Left lobe of liver (tissue), 2 donors: Measurements from ENCODE around the gene MBNL1. TPM values are rescaled to one million over a fixed set of nuclear protein-coding genes. Genes with fewer than 3 reads are reported as not detected.

Experiments
- ATAC-seq: fragments of 200-7000 bp; cut with Tn5 transposase; one replicate; pipeline ENCODE4 v1.9.1; 2020; ENCODE audit warnings: mild to moderate bottlenecking, moderate library complexity
- DNase-seq: peaks from one replicate; pipeline ENCODE4 v3.0.0-alpha.2; 2020; ENCODE audit warnings: low spot score
- total RNA-seq: library from RNA; stranded (reverse); gene quantifications from one replicate; pipeline ENCODE4 v1.2.1, GENCODE V29; 2021
- donor health status: DM: no; HTN: no; CAD: no; lungs with moderate emphysema.
- donor health status: DM: no; HTN: yes; CAD: no.

The MBNL1 gene
- total RNA-seq, 1 donor from 2014 or later, result 48.4 TPM

DNA sequence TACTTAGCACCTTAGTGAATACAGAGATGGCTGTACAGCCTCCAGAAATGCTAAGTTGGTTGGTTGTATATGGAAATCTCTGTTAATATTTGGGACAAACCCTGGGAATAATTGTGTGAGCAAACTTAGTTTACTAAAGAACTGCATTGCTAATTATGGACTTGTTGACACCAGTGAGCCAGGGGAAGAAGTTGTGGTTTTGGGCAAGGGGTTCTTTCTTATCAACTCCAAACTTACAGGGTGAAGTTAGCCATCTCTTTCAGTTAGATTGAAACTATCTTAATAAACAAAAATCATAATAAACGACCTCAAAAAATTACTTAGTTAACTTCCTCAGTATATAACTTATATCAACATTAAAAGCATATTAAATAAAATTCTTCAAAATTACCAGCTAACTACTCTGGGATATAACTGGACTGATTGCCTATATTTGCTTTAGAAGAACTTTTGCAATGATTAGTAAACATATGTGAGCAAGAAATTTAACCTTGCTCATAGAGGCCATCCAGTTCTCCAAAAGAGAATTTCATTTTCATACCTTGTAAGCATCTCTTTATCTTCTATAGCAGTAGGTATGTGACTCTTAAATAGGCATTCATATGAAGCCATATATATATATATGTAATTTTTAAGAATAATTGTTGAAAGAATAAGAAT, 24.7 kb downstream of the MBNL1 start:
- DNase-seq (no peak), ATAC-seq (peak; percentile 61)

DNA sequence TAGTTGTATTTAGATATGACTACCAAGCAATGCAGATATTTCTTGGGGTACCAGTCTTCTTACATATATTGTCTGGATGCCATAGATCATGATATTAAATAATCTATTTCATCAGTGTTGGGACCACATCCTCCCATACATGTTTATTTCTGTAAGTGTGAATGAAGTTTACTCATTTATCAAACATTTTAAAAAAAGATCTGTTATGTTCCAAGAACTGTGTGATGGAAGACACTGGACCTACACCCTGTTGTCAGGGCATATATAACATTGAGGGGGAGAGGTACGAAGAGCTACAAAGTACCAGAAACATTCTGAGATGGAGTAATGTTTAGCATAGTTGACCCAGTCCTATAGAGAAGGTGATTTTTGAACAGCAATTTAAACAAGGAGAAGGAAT, 26.6 kb downstream of the MBNL1 start:
- no peak for ATAC-seq
- no peak for DNase-seq

DNA sequence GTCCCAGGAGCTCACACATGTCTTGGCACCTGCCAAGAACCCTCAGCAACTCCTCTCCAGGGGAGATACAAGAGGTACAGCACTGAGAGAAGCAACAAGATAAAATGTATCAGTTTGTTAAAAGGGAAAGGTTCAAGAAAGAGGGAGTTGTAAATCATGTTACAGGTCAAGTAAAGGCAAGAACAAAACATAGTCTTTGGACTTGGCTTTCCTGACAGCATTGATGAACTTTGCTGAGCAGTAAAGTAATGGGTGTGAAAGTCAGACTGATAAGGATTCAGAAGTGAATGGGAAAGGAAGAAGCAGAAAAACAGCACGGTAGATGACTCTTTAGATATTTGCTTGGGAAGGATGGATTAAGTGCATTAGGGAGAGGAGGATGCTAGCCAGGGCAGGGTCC, 27.1 kb downstream of the MBNL1 start:
- ATAC-seq, result no peak
- no peak for DNase-seq

DNA sequence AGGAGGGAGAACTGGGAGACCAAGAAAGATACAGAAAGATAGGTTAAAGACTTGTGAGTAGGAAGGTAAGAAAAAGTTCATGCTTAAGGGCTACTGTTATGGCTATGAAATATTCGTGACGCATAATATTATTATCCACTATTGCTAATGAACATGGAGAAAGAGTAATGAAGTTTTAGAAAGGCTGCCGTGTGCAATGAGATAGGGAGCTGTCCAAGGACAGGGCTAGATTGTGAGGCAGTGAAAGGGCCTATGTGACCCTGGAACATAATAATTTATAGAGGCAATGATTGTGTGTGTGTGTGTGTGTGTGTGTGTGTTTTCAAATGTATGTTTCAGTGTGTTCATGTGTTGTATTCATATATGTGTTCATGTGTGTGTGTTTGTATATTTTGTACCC, 27.7 kb downstream of the MBNL1 start:
- ATAC-seq, result no peak

DNA sequence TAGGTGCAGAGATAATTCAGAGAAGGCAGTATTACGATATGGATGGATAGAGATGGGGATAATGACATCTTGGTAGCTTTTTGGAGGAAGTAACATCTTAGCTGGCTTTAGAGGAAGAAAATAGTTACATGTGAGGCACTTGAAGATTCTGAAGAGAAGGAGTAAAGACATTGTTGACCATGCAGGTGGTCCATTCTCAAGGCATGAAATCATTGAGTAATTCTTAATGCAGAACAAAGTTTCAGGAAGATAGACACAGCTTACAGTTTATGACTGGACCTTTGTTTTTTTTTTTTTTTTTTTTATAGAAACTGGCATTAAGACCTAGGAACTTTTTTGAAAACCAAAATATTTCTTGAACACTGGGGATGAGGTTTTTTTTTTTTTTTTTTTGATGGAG, 28.2 kb downstream of the MBNL1 start:
- no peak for DNase-seq
- ATAC-seq, result no peak

More for the DNA sequence above, 27.7 kb downstream of the MBNL1 start:
- no peak for DNase-seq

DNA sequence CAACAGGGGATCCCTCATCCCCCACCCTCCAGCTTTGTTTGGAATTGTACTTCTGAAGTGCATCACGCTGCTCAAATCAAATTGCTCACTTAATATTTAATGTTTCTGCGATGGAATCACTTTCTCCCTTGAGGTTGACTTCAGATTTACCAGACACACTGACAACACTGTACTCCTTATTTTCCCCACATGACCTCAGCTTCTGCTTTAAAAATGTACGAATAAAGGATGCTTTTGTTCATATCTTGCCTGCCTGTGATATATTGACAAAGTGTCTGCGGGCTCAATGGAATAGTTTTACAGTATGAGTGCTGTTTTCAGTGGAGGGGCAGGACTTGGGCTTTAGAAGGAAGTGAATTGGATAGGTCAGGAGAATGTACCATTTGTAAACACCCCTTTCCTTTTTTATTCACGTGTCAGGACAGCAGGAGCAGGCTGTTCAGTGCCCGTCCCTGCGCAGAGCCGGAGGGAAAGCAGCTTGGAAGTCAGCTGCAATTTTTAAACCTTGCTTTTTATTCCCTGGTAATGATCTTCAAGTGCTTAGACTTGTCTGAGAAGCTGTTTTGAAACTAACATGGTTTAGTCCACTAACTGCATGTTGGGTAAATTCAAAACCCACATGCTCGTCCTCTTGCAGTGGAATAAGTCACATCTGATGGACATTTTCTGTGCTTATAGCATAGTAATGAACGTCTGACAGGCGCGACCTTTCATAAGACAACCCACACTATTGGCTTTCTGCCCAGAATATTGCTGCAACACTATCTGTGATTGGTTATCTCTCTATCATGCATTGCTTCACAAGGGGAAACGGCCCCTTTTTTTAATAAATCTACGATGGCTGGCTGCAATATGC, 29.9 kb downstream of the MBNL1 start:
- DNase-seq (peak; percentile 74), ATAC-seq (peak; percentile 70)

DNA sequence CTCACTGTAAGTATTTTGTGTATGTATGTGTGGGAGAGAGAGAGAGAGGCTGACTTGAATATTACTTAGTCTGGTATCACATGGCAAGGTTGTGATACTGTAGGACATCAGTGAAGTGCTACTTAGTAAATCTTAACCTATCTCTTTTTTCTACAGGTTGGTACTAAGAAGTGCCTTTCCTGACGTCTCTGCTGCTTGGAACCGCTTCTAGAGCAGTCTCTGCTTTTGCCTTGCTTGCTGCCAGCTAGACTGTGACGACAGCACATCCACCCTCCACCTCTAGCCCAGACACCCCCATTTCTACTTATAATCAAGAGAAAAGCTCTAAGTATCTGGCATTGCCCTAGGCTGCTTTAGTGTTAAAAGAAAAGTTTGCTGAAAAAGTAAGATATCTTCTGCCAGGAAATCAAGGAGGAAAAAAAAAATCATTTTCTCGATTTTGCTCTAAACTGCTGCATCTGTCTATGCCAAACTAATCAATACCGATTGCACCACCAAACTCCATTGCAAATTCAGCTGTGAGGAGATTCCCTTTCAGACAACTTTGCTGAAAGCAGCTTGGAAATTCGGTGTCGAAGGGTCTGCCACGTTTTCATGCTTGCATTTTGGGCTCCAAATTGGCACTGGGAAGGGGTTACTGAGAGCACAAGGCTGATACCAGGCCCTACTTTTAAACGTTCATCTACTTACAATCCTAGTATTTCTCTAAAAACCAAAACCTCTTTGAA, 30.7 kb downstream of the MBNL1 start:
- ATAC-seq (peak; percentile 53), DNase-seq (peak; percentile 59)

DNA sequence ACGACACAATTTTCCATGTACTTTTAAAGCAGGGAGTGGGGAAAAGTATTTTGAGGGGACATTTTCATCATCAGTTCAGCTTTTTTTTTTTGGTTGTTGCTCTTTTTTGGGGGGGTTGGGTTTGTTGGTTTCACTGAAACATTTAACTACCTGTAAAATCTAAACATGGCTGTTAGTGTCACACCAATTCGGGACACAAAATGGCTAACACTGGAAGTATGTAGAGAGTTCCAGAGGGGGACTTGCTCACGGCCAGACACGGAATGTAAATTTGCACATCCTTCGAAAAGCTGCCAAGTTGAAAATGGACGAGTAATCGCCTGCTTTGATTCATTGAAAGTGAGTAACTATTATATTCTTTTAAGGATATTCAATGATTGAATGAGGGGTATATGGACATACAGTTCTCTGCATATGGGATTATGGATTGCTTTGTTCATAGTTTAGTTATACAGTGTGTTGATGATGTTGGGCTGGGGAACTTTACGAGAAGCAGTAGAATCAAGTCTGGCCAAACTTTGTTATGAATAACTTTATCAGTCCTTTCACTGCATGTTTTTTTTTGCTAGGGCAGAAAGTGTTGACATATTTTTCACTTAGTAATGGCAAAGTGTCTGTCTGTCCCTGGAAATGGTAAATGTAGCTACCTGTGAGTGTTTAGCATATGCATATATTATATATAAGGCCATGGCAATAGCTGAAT, 31.5 kb downstream of the MBNL1 start:
- ATAC-seq (no peak), DNase-seq (no peak)

DNA sequence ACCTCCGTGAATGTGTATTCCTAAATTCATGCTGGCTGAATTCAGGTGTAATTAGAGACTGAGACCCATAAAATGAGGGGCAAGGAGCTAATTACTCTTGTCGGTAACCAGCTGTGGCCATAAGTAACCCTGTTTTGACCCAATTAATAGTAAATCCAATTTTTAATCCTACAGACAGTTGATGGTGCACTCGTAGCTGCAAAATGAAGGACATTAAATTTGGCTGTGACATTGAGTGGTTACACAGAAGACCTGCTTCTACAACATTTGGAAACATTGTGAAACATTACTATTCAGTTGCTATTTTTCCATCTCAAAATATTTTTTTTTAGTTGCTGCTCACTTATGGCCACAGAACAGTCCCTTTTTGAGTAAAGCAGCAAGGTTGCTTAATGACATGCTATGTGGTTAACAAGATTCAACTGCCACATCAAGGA, 33.0 kb downstream of the MBNL1 start:
- no peak for DNase-seq
- ATAC-seq, result peak; percentile 1

DNA sequence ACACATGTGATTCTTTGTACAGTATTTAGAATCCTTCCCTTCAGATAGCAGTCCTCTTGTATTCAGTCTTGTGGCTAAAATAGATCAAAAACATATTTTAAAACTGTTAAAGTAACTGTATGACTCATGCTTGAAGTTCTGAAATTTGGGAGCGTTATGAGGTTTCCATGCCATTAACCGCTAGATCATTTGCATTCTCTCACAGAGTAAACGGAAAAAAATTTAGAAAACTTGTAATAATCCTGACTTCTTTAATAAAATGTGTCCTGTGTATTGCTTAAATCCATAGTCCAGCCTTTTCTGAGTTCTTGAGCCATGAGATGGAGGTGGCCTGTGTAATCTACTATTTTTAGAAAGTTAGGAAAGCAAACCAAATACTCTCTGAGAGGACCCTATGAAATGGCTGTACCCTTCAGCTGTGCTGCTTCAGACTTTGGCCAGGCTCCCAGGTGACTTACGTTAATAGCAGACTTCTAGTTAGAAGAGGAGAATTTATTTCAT, 33.8 kb downstream of the MBNL1 start:
- ATAC-seq (peak; percentile 69), DNase-seq (peak; percentile 81)

DNA sequence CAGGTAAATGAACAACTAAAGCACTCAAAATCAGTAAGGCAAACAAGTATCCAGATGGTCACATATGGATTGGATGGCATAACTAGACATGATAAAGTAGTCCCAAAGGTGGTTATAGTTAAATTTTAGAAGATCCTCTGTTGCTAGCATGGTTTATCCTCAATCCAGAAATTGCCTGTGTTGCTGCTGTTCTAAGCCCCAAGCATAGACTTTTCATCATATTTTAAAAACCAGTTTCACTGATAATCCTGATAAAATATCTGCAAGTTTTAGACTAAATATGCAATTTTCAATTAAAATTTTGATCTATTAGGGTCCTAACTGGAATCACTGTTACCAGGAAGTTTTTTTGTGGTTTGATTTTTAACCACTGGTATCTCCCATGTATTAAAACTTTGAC, 35.4 kb downstream of the MBNL1 start:
- DNase-seq (no peak), ATAC-seq (no peak)

DNA sequence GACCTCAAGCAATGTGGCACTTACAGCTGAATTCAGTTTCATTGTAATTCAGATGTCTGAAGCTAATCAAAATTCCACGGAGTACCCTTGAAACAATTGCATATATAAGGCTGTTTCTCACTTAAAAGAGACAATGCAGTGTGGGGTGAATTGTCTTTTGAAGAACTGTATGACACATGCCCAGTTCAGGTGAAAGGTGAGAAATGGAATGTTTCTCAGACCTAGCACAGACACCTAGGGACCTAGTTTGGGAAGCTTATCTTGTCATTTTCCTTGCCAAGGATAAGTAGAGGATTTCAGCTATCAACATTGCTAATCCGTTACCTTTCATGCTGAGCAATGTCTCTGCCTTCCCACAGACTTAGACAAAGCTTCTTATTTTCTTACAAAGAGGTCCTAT, 36.3 kb downstream of the MBNL1 start:
- no peak for DNase-seq
- no peak for ATAC-seq

DNA sequence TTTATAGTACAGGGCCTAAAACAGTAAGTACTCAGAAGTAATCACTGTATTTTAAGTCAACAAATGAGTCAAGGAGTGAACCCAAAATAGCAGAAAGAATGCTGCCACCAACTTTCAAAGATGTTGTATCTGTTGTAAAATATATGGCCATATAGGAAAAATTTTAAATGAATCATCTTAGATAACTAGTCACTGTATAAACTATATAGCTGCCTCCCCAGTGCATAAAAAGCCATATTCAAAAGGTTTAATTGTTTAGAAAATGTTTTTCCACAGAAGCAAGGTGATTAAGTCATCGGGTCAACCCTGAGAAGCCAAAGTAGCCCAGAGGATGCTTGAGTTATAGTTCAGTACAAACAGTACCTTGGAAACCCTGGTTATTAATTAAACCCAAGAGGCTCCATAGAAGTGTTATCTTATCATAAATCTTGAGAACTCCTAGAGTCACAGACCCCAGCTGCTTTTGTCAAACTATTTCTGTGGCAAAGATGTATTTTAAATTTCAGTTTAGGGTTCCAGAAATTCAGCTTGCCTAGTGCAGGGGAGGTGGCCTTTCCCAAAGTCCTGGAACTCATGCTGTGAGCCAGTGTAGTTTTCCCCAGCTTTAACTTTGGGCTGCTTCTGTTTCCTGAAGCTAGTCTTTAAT, 39.2 kb downstream of the MBNL1 start:
- peak; percentile 65 for ATAC-seq
- DNase-seq, result no peak

DNA sequence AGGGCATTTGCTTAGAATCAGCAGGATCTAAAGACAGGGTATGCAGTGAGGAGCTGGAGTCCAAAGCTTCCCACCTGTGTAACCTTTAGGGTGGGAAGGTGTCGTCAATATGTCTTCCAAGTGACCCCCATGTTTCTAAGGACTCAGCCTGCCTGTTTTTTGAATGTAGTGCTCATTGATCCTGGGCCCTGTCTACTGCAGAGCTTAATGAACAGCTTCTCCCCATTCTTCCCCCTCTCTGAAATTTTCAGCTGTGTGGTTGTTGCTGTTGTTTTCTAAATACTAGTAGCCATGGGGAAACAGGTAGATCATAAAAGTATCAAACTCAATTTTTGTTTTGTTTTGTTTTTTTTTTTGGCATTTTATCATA, 39.7 kb downstream of the MBNL1 start:
- DNase-seq, result no peak
- ATAC-seq, result peak; percentile 15

DNA sequence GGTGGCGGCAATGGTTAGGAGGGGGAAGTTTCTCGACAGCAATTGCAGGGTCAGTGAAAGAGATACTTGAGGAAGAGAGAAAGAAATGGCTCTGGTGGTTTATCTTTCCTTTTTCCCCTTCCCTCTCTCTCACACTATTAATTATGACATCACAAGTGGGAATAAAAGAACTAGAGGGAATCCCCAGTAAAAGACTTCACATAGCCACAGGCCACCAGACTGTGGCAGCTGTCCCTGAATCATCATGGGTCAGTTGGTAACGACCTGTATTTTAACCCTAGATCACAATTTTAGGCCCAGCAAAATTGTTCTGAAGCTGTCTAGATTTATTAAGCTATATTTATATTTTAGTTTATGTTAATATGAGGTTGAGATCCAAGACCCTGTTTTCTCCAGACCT, 40.3 kb downstream of the MBNL1 start:
- DNase-seq, result no peak
- peak; percentile 34 for ATAC-seq

DNA sequence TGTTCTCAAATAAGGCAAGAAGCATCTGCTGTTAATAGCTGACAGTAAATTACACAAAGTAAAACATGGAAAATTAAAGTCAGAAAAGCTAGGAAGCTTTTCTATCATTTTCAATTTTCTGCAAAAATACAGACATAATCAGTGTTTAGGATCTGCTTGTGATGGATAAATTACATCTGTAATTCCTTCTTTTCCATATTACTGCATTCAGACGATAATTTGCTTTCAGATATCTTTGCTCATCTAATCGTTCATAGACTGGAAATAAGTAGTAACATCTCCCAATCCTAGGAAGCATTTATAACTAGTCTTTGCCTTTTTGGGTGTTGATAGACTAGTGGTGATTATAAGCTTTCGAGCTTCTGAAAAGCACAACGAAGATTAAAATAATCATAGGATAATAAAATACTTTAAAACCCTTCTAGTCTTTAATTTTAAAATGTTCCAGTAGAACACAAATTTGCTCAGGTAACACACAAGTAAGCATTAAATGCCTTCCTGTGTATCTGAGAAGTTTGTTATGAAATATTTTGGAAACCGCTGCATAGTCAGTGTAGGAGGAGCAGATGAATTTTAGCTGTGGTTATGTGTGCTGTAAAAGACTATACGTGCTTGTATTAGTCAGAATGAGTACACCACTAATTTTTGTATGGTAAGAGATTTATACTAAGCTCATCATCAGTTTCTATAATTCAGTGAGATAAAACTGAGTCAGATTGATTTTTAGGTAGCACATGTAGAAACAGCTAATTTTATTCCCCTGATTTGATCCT, 41.0 kb downstream of the MBNL1 start:
- ATAC-seq (peak; percentile 9), DNase-seq (no peak)

DNA sequence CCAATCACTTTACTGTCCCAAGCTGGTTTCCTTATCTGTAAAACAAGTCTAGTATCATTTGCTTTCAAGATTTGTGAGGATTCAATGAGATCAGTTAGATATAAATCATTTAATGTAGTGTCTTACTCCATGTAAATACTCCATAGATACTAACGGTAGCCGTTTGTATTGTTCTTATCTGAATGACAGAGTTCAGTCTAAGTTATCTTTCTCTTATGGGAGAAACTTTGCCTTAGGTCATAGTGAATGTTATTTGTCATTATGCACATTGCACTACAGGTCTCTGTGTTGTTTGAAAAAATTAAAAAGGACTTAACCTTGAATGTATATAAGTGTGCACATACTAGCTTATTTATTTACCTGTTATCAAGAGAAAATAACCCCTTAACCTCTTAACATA, 44.7 kb downstream of the MBNL1 start:
- ATAC-seq (no peak), DNase-seq (no peak)

DNA sequence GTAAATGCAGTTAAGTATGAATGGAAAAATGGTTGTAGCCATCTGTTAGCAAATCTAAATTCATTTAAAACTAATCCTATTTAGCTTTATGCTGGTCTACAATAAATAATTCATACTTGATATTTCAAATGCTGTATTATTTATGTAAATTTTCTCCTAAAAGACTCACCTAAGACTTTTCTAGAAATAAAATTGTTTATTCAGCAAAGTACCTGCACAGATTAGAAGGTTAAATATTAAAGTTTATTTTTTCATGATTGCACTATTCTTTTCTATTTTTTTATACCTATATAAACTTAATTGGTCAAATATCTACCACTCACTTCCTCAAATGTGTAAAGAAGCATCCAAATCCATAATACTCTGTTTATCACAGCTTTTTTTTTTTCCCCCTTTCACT, 45.2 kb downstream of the MBNL1 start:
- ATAC-seq (no peak), DNase-seq (no peak)

DNA sequence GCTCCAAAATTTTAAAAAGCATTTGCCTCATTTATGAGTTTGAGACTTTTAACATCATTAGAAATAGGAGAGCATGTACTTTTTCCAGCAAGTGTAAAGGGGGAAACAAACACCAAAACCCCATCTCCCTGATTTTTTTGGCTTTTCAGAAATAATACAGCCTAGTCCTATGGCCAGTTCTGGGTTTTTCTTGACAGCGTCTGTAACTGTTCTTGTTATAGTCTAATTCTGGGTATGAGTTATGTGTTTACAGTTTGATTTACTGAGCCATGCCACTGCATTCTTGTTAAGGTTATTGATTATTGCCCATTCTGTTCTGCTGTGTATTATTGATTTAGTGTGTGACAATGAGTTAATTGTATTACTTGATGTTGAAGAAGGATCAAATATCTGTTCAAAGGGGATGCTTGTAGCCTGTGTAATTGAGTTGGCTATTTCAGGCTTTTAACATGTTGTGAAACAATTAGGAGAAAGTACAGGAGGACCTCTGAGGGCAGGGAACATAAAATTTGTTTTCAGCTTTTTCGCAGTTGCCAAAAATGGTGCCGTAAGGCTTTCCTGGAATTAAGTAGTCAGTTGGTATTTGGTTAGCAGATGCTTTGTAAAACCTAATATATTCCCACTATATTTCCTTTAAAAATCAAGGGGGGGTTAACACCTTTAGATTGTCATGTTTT, 46.1 kb downstream of the MBNL1 start:
- ATAC-seq (peak; percentile 81), DNase-seq (no peak)
